Bronchus fibroblast of lung (primary cell): ENCODE data around the gene FITM2. TPM values are rescaled to one million over a fixed set of nuclear protein-coding genes. Genes with fewer than 3 reads are reported as not detected.

ENCODE experiments used
- total RNA-seq: library from RNA; depleted of rRNA; stranded (reverse); fragments of >200 nt; gene quantifications from 2 replicates; pipeline ENCODE4 v1.2.3, GENCODE V29; 2015

The FITM2 gene, protein sequence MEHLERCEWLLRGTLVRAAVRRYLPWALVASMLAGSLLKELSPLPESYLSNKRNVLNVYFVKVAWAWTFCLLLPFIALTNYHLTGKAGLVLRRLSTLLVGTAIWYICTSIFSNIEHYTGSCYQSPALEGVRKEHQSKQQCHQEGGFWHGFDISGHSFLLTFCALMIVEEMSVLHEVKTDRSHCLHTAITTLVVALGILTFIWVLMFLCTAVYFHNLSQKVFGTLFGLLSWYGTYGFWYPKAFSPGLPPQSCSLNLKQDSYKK
- 5.9 and 6.8 TPM in 2 replicates for total RNA-seq

GRCh38 chr20:44310664-44311639 is at the start of gene FITM2:
Gene FITM2 (minus strand): TSS chr20:44311202. CDS start chr20:44311148, 54 bp downstream.

GRCh38 chr20:44355498-44356352 is 44.7 kb upstream of the FITM2 start, which contains the start of gene HNF4A:
Gene HNF4A (plus strand): TSS chr20:44355699. CDS start chr20:44355805, 106 bp downstream.

GRCh38 chr20:44336725-44337380 is 25.9 kb upstream of the FITM2 start, which contains the start of gene R3HDML:
Gene R3HDML (plus strand): TSS chr20:44337043. CDS start chr20:44337158, 115 bp downstream.

Other genes starting within 250 kb of the FITM2 start
- gene JPH2, start 124.0 kb downstream of the FITM2 start, total RNA-seq, result under 0.01 TPM in 2 replicates
- gene OSER1, start 100.4 kb downstream of the FITM2 start, total RNA-seq, result 33.3 and 33.8 TPM in 2 replicates
- not detected in 2 replicates for gene GDAP1L1, start 63.9 kb downstream of the FITM2 start, total RNA-seq
- gene R3HDML, start 25.8 kb upstream of the FITM2 start, total RNA-seq, result not detected in 2 replicates
- gene HNF4A, start 44.5 kb upstream of the FITM2 start, total RNA-seq, result not detected in 2 replicates
- 15.5 and 18.5 TPM in 2 replicates for gene TTPAL, start 164.7 kb upstream of the FITM2 start, total RNA-seq
- gene SERINC3, start 210.9 kb upstream of the FITM2 start, total RNA-seq, result 77.3 and 87.3 TPM in 2 replicates